GM19043 (cell line): ENCODE data around the gene UBALD1.
"Not testable (repeated sequence)": the region's sequence is repeated elsewhere in the genome, so short reads cannot be mapped to it uniquely, and the experiment has no call there.

Source experiments
- ATAC-seq: cut with Tn5 transposase; IDR thresholded peaks from one replicate; pipeline ENCODE4 v1.9.1; 2021; ENCODE audit warnings: low read depth; ENCODE audit not compliant: unreplicated experiment

Gene UBALD1

GRCh38 chr16:4599545-4599944, 15.1 kb downstream of the UBALD1 start:
- ATAC-seq, result no peak

- no peak for ATAC-seq
These were observed 15.7 kb downstream of the UBALD1 start for GRCh38 chr16:4599037-4599436.

- ATAC-seq, result no peak
These were observed 17.5 kb downstream of the UBALD1 start for GRCh38 chr16:4597174-4597573.

GRCh38 chr16:4594433-4595410, 20.0 kb downstream of the UBALD1 start:
- ATAC-seq, result no peak

DNA sequence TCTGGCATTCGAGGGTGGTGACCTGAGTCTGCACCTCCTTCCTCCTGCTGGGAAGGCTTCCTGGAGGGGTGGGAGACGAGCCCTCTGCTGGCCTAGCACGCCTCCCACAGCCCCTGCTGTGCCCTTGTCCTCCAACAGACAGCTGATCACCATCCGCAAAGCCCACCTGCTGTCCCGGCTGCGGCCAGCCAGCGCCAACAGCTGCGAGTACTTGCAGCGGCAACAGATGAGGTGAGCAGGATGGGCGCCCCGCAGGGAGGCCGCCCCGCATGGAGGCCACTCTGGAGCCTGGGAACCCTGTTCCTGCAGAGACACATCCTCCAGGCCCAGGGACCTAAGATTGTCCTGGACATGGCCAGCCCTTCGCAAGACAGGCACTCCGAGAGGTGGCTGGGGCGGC, 21.6 kb downstream of the UBALD1 start:
- ATAC-seq, result no peak

DNA sequence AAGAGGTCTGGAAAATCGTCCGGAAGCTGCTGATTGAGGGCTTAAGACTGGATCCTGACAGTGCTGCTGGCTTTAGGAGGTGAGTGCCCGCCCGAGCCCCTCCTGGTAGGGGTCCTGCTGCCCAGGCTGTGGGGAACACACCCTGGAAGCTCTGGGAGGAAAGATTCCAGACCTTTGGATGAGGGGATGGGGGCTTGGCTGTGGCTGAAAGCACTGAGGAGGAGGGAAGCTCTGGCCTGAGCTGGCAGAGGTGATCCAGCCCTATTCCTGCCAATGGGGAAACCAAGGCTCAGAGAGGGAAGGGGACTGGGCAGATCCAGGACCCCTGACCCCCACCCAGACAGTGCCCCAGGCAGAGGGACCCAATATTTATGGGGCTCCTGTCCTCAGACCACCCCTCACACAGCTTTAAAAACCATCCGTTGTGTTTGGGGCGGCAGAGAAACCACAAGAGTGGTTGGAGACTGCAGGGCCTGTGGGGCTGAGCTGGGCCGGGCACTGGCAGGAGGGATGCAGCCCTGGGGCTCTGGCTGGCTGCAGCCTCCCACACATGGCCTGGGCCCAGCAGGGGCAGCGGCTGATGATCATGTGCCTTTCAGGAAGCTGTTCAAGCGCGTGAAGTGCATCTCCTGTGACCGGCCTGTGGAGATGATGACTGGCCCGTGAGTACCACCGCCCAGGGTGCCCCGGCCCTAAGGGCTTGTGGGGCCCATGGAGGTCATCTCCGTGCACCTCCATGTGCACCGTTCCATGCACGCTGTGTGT, 22.8 kb downstream of the UBALD1 start:
- no peak for ATAC-seq

DNA sequence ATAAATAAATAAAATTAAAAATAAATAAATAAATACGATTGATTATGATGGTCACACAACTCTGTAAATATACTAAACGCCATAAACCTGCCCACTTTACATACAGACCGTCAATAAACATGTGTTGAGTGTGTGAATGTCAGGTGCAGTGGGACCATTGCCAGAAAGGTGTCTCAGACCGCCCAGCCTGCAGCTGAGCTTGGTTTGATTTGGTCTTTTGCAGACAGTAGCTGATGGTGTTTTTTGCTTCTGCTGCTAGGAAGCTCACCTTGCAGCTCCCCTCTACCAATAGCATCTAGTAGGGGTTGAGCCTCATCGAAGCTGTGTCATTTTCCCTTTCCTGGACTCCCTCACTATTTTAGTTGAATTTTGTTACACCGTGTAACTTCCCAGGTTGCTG, 23.5 kb downstream of the UBALD1 start:
- ATAC-seq, result no peak

GRCh38 chr16:4588961-4589360, 25.7 kb downstream of the UBALD1 start:
- ATAC-seq, result no peak

- no peak for ATAC-seq
These were observed 26.3 kb downstream of the UBALD1 start for GRCh38 chr16:4588386-4588785.

DNA sequence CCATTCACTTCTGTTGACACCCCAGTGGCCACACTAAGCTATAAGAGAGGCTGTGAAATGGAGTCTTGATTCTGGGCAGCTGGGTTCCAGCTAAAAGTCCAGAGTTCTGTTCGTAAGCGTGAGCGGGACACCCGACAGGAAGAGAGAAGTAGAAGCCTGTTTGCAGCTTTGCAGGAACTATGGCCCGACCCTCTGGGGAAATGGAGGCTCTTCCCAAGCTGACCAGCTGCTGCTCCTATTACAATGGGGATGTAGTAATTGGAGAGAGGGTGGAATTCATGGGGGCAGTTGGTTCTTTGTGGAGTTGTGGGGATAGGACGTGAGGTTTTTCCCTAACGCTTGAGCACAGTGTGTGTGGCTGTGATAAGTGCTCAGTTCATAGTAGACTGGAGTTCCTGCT, 28.4 kb downstream of the UBALD1 start:
- ATAC-seq, result no peak

GRCh38 chr16:4583906-4584305, 30.8 kb downstream of the UBALD1 start:
- ATAC-seq, result no peak

DNA sequence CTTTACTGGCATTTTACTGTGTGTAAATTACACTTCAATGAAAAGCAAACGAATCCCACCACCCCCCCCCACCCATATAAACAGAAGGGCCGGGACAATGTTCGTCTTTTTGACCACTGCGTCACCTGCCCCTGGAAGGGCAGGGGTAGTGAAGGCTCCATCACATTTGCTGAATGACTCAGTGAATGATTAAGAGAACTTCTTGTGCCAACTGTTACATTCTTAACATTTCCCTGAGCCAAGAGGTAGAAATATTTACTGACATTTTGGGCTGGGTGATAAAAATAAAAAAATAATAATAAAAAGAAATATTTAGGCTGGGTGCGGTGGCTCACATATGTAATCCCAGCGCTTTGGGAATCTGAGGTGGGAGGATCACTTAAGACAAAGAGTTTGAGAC, 34.4 kb downstream of the UBALD1 start:
- ATAC-seq, result no peak

GRCh38 chr16:4578961-4579530, 35.6 kb downstream of the UBALD1 start:
- ATAC-seq, result no peak

GRCh38 chr16:4576008-4576407, 38.7 kb downstream of the UBALD1 start:
- no peak for ATAC-seq

DNA sequence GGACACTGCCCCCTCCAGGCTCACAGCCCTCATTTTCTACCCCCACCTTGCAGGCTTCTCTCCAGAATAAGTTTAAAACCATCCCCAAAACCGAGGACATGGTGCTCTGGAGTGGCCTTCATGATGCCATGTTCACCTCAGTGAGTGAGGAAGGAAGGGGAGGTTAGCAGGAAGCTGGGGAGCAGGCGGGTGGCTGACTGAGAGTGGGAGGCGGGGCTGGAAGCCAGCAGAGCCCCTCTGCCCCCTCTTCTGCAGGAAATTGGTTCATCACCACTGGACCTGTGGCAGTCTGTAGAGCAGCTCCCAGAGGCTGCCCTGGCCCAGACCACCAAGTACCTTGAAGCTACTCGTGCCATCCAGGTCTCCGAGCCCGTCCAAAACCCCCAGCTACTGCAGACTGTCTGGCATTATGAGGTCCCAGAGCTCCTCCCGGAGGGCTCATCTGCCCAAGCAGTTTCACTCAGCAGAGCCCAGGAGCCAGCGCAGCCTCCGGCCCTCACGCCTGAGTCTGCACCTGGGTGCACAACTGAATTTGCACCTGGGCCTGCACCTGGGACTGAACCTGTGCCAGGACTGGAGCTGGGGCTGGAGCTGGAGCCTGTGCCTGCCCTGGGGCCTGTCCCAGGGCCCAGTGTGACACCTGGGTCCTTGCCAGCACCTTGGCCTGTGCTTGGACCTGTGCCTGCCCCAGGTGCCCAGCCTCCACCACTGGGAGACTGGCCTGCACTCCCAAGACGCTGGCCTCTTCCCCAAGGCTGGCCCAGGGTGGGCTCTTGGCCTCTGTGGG, 39.6 kb downstream of the UBALD1 start:
- no peak for ATAC-seq

DNA sequence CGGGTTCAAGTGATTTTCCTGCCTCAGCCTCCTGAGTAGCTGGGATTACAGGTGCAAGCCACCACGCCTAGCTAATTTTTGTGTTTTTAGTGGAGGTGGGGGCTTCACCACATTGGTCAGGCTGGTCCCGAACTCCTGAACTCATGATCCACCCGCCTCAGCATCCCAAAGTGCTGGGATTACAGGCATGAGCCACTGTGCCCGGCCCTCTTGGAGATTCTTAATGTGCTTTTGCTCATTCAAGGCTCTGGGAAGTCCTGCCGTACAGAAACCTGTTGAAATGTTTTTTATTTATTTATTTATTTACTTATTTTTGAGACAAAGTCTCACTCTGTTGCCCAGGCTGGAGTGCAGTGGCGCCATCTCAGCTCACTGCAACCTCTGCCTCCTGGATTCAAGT, 40.8 kb downstream of the UBALD1 start:
- ATAC-seq, result not testable (repeated sequence)

GRCh38 chr16:4572715-4573114, 42.0 kb downstream of the UBALD1 start:
- no peak for ATAC-seq

DNA sequence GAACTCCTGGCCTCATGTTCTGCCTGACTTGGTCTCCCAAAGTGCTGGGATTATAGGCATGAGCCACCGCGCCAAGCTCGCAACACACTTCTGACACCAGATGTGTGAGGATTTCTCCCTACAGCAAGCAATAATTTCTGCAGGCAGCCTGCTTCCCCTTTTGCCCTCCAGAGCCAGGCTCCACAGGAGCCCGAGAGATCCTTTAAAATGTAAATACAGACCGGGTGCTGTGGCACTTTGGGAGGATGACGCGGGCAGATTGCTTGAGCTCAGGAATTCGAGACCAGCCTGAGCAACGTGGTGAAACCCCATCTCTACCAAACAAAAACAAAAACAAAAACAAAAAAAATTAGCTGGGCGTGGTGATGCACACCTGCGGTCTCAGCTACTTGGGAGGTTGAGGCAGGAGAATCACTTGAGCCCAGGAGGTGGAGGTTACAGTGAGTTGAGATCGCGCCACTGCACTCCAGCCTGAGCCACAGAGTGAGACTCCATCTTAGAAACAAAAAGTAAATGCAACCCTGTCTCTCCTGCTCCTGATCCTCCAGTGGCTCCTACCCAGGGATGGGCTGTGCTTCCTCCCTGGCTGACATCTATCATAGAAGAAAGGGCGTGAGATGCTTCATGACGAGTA, 43.9 kb downstream of the UBALD1 start:
- ATAC-seq, result no peak

DNA sequence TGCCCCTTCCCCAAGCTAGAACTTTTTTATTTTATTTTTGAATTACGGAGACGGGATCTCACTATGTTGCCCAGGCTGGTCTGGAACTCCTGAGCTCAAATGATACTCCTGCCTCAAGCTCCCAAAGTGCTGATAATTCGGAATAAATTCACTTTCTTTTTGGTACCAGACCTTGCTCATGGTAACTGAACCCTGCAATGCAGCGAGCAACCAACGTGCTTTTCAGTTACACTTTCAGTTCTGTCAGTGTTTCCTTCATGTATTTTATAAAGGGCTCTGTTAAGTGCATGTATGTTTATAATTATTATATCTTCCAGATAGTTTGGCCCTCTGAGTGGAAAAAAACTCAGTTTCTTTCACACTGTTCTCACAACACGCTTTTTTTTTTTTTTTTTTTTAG, 44.6 kb downstream of the UBALD1 start:
- no peak for ATAC-seq

GRCh38 chr16:4566144-4566543, 48.5 kb downstream of the UBALD1 start:
- ATAC-seq, result no peak
